GM20431 (cell line): Measurements from ENCODE around the gene ORM1.

Experiments
- in situ Hi-C: fragments of 300-500 bp; cut with MseI, MboI; formaldehyde crosslinking; loops from one replicate; pipeline ENCODE4 v1.15.0; 2020; ENCODE audit warnings: low sequenced_read_pairs; ENCODE audit not compliant: unreplicated experiment

Gene ORM1

GRCh38 chr9:114355821-114356220, 32.9 kb downstream of the ORM1 start:
- in situ Hi-C loops = no loop called here

DNA sequence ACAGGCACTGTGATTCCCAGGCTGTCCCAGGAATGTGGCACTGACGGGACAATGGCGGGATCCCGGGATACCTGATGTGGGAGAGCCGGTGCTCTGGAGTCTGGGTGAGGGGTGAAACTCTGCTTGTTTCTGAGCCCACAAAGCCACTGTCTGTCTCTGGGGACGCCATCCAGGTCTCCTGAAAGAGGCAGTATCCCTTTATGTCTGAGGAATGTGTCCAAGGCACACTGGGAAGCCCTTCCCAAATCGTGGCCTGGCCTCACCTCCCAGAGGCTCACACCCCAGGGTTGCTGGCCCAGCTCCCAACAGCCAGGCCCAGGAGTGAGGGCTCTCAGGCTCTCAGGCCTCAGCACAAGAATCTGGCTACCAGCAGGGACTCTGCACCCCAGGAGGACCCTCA, 33.9 kb downstream of the ORM1 start:
- in situ Hi-C loops = no loop called here

- in situ Hi-C loops = no loop called here
Observed at GRCh38 chr9:114357360-114357759, 34.5 kb downstream of the ORM1 start.

GRCh38 chr9:114357911-114358328, 35.0 kb downstream of the ORM1 start:
- in situ Hi-C loops = no loop called here

DNA sequence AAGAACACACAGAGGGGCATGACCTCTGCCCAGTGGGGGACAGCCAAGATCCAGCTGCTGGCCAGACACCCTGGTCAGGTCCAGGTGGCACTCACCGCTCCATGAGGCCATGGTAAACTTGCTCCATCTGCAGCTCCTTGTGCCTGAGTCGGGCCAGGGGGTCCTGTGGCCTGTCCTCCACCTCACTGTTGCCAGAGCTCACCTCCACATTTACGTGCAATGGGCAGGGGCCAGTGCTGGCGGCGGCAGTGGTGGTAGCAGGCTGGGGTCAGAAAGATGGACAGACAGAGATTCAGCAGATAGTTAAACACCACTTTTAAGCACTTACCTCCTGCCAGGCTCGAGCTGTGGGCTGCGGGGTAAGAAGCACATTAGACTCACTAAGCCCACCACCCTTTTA, 36.9 kb downstream of the ORM1 start:
- in situ Hi-C loops = no loop called here

GRCh38 chr9:114361542-114361941, 38.6 kb downstream of the ORM1 start:
- in situ Hi-C loops = no loop called here

- in situ Hi-C loops = no loop called here
Observed at GRCh38 chr9:114362394-114362793, 39.5 kb downstream of the ORM1 start.

GRCh38 chr9:114363424-114363823, 40.5 kb downstream of the ORM1 start:
- in situ Hi-C loops = no loop called here

GRCh38 chr9:114364134-114365041, 41.5 kb downstream of the ORM1 start:
- in situ Hi-C loops = no loop called here

DNA sequence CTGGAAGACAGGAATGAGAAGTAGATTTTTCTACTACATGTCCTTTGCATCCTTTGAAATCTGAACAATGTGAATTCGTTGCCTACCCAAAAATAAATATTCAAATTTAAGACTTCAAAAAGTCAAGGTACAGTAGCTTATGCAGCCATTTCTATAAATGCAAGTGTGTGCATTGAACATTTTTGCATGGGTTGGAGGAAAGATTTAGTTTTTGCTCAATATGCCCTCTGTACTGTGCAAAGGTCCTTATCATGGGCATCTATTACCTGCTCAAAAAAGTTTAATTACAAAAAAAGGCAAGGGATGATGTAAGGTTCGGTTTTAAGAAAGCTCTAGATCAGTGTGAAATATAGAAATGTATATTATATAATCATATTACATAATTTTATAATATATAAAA, 42.3 kb downstream of the ORM1 start:
- in situ Hi-C loops = no loop called here

- in situ Hi-C loops = no loop called here
Observed at GRCh38 chr9:114366334-114367128, 43.6 kb downstream of the ORM1 start.

GRCh38 chr9:114367366-114367765, 44.5 kb downstream of the ORM1 start:
- in situ Hi-C loops = no loop called here

- in situ Hi-C loops = no loop called here
Observed at GRCh38 chr9:114367772-114368569, 45.1 kb downstream of the ORM1 start.

DNA sequence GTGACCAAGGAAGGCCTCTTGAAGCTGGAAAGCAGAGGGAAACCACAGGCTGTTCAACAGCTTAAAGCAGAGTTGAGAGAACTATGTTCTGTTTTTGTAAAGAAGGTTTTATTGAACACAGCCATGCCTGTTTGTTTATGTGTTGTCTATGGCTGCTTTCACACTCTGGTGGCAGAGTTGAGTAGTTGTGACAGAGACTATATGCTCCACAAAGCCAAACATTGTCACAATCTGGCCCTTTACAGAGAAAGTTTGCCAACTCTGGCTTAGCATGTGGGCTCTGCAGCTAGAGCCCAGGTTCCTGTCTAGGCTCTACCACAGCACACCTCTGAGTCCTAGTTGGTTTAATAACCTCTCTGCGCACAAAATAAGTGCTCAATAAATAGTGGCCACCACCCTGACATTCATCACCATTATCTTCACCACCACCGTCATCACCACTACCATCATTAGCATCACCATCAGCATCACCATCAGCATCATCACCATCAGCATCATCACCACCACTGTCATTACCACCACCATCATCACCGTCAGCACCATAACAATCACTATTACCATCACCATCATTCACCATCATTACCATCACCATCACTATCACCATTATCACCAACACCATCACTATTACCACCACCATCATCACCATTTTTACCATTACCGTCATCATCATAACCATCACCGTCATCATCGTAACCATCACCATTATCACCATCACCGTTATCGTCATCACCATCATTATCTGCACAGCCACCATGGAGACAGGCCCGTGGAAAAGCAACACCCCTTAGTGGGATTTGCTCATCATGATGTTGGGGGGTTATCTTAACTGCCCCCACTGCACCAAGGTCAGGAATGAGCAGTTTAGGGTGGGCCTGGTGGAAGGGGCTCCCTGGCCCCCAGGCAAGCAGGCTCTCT, 46.6 kb downstream of the ORM1 start:
- in situ Hi-C loops = no loop called here

DNA sequence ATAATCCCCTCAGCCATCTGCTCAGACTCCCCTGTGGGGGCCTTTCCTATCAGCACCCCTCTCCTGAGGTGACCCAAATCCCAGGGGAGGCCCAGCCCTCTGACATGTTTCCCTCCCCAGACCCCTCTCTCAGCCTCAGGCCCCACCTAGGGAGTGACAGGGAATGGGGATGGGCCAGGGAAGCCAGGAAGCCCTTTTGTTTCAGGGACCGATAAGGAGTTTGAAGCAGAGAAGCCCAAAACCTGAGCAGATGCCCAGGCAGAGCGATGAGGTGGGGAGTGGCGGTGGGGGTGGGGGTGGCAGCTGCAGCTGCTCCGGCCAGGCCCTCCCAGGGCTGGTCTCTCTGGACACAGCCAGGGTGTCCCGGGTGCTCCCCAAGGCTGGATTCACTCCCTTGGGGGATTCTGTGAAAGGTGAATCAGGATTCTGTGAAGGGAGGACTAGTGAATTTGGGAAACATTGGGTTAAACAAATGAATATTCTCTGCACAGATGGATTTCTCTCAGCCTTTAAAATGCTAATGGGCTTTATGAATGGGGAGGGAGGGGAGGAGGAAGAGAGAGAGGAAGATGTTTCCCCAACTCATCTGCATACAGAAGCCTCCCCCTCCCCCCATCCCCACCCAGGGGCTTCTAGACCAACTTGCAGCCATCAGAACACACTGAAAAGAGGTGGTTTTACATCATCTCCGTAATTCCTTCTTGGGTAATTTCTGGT, 47.5 kb downstream of the ORM1 start:
- in situ Hi-C loops = no loop called here

DNA sequence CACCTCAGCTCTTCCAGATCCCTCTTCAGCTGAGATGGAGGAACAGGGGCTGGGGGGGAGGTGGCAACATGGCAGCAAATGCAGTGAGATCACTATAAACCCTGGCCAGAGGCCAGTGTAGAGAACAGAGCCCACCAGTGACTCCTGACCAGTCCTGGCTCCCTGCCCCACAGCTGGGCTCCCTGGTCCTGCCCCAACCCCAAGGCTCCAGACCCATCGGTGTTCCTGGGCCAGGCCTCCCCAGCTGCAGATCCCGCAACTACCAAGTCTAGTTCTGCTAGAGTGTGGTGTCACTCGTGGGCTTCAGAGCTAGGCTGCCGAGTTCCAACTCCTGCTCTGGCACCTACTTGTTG, 48.0 kb downstream of the ORM1 start:
- in situ Hi-C loops = no loop called here

DNA sequence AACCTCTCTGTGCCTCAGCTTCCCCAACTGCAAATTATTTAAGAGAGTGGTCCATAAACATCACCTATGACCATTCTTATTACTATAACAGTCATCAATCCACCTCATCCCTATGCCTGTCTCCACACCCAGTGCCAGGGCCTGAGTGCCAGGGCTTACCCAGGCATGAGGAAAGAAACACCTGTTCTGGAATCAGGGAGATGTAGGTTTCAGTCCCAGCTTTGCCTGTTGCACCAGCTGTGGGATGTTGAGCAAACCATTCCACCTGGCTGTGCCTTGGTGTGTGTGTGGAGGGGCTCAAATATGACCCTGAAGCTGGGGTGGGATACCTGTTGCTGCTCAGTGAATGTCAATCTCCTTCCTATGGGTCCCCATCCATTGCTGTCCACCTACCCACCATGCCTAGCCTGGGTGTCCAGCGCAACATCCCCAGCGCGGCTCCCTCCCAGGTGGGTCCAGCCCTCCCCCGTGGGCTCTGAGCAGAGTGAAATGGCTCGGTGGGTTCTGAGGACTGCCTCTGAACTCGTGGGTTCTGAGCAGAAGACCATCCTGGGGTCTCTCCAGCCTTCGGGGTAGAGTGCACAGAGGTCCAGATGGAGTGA, 48.5 kb downstream of the ORM1 start:
- in situ Hi-C loops = no loop called here
